Endothelial cell of hepatic sinusoid (primary cell): Measurements from ENCODE around the gene FAM43A.

Experiments
- in situ Hi-C: cut with HindIII; loops from 2 replicates; pipeline ENCODE4 v1.10.0; 2017; ENCODE audit warnings: low sequenced_read_pairs

FAM43A gene

DNA sequence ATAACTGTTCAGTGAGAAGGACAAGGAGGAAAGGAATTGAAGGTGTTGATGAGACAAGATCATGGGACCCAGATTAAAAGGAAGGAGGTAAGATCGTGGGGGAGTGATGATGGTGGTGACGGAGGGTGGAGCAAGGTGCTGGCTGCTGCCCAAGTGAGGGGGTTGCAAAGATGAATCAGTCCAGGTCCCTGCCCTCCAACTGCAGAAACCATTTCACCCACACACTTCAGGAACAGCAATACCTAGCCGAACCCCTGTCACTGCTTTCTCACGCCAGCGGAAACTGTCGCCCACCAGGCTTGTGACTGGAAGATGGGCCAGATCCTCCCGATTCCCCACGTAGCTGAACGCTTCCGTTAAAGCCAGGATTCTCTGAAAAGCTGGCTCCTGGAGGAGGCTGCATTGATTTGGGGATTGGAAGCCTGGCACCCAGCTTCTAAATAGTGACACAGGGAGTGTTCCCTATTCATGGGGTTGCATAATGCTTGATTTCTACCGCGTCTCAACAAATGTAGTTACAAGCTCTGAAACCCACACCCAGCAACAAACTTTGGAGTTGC lies 10.5 kb upstream of the FAM43A start:
- in situ Hi-C loops, result no loop called here

DNA sequence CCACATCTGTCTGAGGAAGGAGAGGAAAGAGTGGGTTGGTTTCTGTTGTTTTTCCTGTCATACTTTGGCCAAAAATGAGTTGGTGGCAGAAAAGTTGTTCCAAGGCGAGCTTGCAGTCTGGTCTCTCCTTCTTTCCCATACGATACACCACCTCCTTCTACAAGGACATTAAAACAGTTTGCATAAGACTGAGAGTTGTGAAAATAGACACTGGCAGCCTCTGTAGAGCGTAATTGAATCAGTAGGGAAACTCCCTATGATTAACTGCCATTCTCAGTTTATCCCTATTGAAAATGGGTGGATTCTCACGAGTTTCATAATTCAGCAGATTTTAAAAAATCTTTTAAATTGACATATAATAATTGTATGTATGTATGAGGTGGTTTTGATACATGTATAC lies 10.0 kb upstream of the FAM43A start:
- in situ Hi-C loops, result no loop called here

DNA sequence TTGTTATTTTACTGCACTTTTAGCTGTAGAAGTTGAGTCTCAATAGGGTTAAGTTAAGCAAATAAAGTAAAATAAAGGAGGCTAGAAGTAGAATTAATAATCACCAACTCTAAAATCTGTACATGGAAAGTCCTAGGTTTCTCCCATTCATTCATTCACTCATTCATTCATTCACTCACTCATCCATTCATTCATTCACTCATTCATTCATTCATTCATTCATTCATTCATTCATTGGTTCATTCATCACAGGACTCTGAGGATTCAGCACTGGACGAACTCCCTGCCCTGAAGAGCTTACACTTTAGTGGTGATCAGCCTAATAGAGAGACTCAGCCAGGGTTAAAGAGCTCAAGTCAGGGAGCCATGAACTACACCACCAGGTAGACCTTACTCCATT lies 9.2 kb upstream of the FAM43A start:
- in situ Hi-C loops, result no loop called here

DNA sequence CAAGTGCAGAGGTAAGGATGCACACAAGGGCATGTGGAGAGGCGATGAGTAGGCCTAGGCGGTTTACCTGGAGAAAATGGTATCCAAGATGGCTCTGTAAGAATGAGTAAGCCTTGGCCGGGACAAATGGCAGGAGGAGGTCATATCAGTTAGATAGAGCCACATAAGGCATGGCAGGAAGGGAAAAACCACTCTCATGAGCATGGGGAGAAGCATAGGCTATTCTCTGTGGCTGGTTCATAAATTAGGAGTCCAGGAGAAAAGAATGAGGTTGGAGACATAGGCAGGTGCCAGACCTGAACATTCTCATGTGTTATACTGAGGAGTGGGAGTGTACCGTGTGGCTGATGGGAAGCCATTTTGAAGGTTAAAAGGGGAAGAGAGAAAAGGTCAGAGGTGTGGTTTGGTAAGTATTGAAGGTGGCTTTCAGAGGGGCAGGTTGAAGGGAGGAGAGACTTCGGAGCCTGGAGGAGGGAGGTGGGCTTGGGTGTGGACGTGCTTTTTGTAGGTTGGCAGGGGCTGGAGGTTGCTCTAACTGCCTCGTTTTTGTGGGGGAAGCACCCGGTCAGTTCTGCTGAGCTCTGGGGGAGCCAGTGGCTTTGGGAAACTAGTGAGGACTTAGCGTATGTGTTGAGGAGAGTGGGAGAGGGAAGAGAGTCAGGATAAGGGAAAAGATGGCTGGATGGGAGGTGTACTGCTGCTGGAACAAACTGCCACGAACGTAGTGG lies 4.6 kb upstream of the FAM43A start:
- in situ Hi-C loops, result loop anchor here (5.0 kb wide), 1 partner anchor 576 kb away; no protein-coding TSS in a partner anchor

GRCh38 chr3:194682189-194682693 lies 3.4 kb upstream of the FAM43A start:
- in situ Hi-C loops, result loop anchor here (5.0 kb wide), 1 partner anchor 575 kb away; no protein-coding TSS in a partner anchor

DNA sequence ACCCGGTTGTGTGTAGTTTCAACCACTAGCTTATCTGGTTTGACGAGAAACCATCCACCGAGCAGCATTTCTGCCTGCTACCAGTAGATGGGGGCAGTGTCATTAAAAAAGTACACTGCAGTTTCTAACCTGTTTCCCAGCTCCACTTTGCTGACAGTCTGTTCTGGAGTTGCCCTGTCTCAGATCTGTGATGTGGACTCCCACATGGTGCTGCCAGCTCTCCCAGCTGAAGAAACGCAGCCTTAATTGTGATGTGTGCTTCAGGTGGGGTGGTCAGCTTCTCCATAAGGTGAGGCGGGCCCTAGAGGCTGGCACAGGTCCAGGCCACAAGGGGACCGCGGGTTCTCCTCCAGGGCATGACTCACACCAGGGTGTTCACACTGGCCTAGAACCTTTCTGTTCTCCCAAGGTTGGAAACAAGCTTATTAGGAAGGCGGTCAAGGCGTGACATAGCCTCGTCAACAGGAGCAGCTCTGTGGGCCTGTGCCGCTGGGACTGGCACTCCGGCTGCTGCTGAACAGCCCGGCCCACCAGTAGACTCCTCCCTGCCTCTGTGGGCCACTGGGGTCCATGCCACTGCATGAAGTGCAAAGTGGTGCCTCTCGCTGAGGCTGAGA lies 2.9 kb upstream of the FAM43A start:
- in situ Hi-C loops, result loop anchor here (5.0 kb wide), 1 partner anchor 574 kb away; no protein-coding TSS in a partner anchor

- in situ Hi-C loops, result loop anchor here (5.0 kb wide), 1 partner anchor 574 kb away; no protein-coding TSS in a partner anchor
These were observed 2.3 kb upstream of the FAM43A start for GRCh38 chr3:194683380-194683779.

DNA sequence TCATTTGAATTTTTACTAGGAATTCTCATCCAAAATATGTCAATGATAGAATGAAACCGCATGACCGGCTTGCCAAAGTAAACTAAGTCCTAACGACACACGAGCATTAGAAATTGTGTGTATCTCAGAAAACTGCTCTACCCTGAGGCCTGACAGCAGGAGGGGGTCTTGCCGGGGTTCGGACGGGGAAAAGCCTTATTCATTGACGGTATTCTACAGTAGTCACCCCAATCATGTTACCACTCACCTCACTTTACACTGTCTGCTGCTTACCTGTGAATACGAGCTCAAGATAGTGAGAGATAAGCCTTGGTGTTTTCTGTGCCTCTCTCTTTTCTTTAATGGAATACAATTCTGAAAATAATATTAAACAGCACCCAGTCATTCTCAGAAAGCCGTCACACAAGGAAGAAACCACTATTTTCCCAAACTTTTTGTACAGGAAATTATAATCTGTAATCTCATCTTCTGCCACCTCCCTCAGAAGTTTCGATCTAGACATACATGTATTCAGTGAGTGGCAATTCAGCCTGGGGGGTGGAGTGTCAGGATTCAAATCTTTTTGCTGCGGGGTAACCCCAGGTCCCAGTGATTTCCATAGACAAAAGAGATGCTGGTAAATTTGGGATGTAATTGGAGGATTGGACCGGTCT lies 492 bp upstream of the FAM43A start:
- in situ Hi-C loops, result no loop called here

DNA sequence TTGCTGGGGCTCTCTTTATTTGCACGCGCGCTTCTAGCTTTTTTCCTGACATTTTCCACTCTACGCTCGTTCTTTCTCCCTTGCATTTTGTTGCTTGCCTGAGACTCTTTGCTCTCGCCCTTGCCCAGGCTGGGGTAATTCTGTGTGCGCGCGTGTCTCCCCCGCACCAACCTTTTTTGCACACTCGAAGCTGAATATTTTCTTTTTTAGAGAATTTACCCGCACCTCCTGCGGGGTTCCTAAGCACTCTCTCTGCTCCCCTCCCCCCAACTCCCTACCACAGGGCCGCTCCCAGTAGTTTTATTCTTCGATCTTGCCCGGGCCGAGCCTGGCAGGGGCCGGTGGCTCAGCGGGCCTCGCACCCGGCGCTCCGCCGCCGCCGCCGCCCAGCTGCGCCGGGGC lies 732 bp downstream of the FAM43A start:
- in situ Hi-C loops, result no loop called here

DNA sequence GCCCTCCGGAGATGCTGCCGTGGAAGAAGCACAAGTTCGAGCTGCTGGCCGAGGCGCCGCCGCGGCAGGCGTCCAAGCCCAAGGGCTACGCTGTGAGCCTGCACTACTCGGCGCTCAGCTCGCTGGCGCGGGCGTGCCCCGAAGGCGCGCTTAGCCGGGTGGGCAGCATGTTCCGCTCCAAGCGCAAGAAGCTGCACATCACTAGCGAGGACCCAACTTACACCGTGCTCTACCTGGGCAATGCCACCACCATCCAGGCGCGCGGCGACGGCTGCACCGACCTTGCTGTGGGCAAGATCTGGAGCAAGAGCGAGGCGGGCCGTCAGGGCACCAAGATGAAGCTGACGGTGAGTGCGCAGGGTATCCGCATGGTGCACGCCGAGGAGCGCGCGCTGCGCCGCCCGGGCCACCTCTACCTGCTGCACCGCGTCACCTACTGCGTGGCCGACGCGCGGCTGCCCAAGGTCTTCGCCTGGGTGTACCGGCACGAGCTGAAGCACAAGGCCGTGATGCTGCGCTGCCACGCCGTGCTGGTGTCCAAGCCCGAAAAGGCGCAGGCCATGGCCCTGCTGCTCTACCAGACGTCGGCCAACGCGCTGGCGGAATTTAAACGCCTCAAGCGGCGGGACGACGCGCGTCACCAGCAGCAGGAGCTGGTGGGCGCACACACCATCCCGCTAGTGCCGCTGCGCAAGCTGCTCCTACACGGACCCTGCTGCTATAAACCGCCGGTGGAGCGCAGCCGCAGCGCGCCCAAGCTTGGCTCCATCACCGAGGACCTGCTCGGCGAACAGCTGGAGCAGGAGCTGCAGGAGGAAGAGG lies 1.3 kb downstream of the FAM43A start:
- in situ Hi-C loops, result no loop called here

DNA sequence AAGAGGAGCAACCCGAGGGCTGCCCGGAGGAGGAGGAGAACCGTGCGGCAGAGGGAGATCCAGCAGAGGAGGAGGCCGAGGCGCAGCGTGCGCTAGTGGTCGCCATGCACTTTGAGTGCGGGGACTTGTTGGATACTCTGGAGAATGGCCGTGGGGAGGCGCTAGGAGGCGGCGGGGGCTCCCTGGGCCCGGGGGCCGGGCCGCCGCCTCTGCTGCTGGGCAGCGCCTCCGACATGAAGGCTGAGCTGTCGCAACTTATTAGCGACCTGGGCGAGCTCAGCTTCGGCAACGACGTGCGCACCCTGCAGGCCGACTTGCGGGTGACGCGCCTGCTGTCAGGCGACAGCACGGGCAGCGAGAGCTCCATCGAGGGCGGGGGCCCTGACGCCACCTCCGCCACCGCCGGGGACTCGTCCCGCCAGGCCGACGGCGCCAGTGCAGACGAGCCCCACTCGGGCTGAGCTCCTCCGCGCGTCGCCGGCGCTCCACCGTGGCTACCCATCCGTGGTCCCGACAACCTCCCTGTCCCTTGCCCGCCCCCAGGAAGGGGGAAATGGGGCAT lies 2.0 kb downstream of the FAM43A start:
- in situ Hi-C loops, result no loop called here

DNA sequence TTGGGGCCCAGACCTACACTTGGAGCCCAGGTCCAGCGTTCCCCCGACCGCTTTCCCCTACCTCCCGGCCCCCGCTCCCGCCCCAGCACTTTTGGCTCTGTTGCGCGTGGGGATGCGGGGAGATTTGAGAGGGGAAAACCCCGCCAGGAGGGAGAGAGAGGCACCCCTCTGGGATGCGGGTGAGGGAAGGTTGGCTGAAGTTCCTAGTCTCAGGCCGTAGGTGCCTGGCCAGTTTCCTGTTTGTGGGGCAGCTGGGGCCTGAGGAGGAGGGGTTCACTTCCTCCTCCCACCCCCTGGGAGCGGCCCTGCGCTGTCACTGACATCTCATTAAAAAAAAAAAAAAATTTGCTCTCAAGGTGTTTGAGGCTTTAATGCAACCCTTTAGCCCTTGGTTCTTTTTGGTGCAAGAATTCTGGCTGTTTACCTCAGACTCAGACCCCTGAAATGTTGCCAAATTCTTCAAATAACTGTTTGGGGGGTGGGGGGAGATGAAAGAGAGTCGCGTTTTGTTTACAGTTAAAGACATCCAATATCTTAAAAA lies 2.6 kb downstream of the FAM43A start:
- in situ Hi-C loops, result no loop called here

DNA sequence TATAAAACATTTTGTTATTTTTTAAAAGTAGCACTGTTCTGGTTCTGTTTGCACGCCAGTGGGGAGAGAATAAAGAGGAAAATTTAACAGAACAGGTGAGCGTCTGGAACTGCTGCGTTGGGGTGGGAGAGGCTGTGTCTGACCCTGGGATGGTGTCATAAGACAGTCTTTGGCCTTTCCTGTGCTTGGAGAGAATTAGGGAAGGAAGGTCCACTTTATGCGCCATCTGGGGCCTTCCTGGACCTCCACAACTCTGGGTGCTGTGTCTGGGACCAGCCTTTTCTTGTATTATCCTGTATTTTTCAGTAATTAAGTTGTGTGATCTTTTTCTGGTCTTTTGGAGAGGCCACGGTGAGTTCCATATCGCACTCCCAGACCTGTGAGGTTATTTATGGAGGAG lies 3.3 kb downstream of the FAM43A start:
- in situ Hi-C loops, result no loop called here

DNA sequence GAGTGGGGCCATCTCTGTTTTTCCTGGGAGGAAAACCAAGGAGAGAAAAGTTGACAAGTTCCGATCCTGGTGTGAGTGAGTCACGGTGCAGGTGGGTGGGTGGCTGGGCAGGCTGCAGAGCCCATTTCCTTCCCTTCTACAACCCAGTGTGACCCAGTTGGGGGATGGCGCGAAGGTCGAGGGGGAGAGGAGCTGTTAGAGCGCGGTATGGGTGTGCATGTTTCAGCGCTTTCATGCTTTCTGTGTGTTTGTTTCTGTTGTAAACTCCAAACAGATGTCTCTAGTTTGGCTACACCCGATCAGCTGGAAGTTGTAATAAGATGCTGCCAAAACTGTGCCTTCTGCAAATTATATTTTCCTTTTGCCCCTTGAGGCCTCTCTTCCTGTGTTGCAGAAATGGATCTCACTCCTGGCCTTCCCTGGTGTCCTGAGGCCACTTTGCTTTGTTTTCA lies 3.8 kb downstream of the FAM43A start:
- in situ Hi-C loops, result no loop called here

DNA sequence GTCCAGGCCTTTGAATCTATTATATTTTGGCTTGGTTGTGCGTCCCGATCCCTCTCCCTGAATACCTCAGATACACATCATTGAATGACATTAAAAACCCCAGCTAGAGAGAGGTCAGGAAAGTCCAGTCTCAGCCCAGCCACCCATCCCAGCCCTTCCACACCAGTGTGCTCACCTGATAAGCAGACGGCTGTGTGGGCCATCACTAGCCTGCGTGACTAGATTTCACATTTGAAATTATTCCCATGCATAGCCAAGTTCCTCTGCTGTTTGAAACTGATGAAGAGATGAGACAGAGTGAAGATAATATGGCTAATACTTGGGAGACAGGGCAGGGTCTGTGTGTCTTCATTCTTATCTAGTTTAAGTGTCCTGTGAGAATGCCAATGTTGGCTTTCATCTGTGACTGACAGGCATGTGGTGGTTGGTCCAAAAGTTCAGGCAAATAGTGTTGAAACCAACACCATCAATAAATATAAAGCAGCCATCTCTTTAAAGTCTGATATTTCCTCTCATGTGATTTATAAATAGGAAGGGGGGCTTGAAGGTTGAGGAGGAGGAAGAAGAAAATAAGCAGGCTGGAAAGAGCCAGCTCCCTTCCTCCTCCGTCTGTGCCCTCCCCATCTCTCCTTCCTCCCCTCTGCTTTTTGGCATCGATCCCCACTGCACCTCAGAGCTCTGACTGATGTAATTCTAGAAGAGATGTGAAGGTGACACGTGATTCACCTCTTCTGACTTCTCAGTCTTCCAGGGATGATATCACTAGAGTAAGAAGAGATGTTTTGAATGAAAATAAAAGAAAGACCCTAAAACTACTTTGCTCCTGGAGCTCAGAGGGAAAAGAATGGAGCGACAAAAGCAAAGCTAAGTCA lies 5.1 kb downstream of the FAM43A start:
- in situ Hi-C loops, result no loop called here

DNA sequence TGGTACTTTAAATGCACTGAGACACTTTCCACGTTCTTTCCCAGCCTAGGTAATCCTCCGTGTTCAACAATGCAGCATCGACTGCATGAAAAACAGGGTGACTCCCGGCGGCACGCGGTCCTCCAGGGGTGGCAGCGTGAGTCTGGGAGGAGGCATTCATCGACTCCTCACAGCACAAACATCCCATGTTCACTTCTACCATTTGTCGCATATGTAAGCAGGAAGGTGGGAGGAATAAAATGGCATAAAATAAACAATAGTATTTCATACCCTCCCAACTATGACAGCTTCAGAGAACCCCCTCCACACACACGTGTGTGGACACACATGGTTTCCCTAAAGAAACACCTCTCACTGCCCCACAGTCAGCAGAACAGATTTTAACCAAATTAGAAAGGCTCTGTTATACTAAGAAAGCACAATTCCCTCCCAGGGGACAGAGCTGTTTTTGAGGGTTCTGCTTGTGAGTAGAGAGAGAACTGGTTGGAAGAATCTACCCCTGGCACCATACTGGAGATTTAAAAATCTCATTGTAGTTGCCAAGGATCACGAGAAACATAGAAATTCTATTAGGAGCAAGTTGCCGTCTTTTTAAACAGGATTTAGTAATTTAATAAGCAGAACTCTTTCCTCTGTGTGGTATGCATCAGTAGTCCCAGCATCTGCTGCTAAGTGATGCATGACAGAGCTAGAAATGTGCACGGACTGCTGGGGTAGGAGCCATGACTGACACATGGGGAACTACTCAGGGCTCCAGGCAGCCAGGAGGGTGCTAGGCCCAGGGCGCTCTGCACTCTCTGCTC lies 6.0 kb downstream of the FAM43A start:
- in situ Hi-C loops, result no loop called here

DNA sequence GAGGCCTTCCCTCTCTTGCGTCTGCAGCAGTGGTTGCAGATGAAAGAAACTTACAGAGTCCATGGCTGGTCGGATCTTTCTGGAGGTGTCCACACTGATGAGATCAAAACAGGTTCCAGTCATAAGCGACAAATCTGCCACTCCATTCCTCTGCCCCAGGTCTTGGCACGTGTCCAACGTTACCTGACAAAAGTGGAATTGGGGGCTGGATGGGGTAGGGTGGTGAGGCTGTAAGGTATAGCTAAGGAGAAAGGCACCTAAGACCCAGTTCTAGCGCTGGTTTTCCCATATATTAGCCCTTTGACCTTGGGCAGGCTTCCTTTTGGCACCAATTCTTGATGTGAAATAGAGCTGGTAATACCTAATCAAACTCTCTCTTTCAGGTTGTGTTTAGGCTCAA lies 11.0 kb downstream of the FAM43A start:
- in situ Hi-C loops, result no loop called here

DNA sequence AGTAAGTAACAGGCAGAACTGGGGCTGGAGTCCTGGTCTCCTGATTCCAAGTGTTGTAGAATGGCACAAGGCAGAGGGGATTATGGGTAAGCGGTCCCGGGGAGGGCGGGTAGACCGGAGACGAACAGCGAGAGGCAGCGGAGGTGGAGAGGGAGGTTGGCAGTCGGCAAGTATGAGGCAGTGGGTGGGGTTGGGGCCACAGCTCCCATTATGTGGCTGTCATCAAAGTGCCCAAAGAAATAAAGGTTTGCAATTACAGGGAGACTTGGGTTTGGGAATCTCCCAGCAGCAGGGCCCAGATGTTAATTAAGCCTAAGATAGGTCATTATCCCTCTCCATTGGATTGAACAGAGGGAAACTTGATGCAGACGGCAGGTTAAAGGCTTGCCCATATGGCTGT lies 16.9 kb downstream of the FAM43A start:
- in situ Hi-C loops, result loop anchor here (25.0 kb wide), 1 partner anchor 810 kb away; no protein-coding TSS in a partner anchor
